GM18505 (cell line): ENCODE results near the gene PPM1H.
A peak's percentile ranks its signal among the peaks of the same experiment; 100 is the strongest.

Source experiments
- ATAC-seq: cut with Tn5 transposase; IDR thresholded peaks from one replicate; pipeline ENCODE4 v1.9.1; 2021; ENCODE audit not compliant: unreplicated experiment
- POLR2A ChIP-seq: IDR thresholded peaks from 4 replicates; pipeline ENCODE4 v1.6.1; 2011; ENCODE audit warnings: borderline replicate concordance; ENCODE audit not compliant: insufficient read depth, insufficient read length; ENCODE audit errors: extremely low read depth

PPM1H gene

GRCh38 chr12:62605981-62606380, 329.0 kb downstream of the PPM1H start:
- ATAC-seq: no peak

DNA sequence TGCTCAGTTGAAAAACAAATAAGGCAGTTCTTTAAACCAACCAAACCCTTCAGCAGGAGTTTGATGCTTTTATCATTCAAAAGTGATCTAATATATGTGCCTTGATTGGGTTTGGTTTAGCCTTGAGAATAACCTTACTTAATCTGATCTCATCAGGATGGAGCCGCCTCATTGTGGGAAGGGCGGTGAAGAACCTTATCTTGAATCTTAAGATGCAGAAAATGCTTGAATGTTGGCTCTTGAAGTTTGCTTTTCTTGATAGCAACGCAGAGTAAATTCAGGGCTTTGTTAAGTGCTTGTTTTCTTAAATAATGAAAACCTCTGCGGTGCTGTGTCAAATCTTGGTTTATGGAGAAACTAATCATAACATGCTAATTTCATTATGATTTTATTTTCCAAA, 330.1 kb downstream of the PPM1H start:
- no peak for TF ChIP-seq POLR2A
- no peak for ATAC-seq

More at GRCh38 chr12:62605981-62606380, 329.0 kb downstream of the PPM1H start:
- TF ChIP-seq POLR2A: no peak

DNA sequence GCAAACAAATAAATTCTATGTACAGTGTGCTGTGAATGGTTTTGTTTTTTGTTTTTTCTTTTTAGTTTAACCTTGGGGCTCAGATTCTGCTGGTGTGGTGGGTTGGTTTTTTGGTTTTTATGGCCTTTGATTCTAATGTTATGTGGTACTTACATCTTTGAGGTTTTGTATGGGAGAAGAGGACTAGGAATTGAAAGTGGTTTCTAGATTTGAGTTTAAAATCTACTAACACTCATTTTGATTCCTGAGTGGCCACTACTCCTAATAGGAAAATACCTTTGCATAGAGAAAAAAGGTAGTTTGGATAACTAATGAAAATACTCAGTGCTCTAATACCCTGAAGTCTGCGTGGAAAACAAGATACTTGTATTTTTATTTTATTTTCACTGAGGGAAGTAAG, 330.6 kb downstream of the PPM1H start:
- TF ChIP-seq POLR2A: no peak

DNA sequence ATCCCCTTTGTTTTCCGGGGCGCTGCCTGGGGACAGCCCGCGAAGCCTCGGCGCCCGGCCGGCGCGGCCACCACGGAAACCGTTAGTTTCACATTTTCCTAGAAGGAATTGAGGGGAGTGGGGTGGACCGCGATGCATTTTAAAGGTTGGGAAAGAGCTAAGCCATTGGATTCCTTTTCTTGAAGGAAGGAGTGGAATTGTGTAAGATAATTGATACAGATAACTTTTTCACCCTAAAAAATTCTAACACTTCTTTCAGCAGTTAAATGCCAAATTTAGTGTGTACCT, 331.2 kb downstream of the PPM1H start:
- TF ChIP-seq POLR2A: no peak
- ATAC-seq: no peak

More for the DNA sequence above, 330.6 kb downstream of the PPM1H start:
- ATAC-seq: no peak

- peak; percentile 56 for TF ChIP-seq POLR2A
Measured at GRCh38 chr12:62603061-62603810, 331.7 kb downstream of the PPM1H start.

GRCh38 chr12:62602255-62603060, 332.5 kb downstream of the PPM1H start:
- peak; percentile 74 for ATAC-seq

More at GRCh38 chr12:62603061-62603810, 331.7 kb downstream of the PPM1H start:
- peak; percentile 69 for ATAC-seq

DNA sequence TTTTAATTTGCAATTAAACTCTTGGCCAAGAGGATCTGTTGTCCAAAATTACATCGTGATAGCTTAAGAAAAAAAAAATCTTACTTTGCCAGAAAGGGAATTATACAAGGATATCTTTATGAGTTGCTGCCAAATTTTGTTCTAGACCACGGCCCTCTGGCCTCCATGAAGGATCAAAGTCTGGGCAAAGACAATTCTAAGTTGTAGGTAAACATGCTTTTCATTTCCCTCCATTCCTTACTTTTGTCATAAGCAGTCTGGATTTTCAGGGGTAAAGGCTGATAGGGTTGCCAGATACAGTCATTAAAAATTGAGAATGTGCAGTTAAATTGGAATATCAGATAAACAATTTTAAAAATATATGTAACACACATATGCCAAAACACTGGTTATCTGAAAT, 333.2 kb downstream of the PPM1H start:
- ATAC-seq: no peak
- TF ChIP-seq POLR2A: no peak

More at GRCh38 chr12:62602255-62603060, 332.5 kb downstream of the PPM1H start:
- peak; percentile 96 for TF ChIP-seq POLR2A

DNA sequence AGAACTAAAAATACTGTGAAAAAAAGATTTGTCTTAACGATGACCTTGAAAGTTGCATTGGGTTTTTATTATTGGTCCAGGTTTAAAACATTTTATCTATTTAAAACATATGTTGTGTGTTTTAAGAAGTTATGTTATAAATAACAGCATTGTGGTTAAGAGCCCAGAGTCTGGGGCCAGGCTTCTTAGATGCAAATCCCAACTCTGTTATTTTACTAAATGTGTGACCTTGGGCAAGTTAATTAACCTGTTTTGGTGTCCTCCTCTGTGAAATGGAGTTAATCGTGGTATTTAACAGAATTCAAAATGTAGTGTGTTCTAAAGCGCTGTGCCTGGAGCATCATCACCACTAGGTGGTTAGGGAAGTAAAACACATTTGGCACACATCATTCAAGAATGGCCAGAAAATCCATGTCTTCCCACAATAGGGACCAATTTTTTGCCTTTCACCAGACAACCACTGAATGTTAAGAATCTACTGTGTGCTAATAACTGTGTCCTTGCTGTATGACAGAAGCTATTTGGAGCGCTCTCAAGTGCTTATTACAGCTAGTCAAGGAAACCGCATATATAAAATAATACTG, 335.0 kb downstream of the PPM1H start:
- no peak for TF ChIP-seq POLR2A
- no peak for ATAC-seq

- no peak for ATAC-seq
- no peak for TF ChIP-seq POLR2A
Measured at GRCh38 chr12:62598846-62599245, 336.1 kb downstream of the PPM1H start.

DNA sequence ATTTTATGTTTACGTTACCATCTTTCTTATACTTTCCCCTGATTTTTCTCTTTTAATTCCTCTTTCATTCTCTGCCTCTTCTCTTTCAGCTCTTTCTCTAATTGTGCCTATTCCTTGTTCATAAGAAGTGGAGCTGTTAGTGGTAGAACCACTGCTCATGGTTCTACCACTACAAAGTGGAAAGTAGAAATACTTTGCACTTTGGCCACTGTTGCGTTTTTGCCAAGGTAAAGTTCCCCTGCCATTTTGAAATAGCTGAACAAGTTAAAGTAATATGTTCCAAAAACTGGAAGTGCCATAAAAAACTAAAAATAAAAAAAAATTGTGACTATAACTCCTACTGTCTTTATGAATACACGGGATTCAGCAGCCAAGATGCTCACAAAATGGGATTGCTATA, 337.7 kb downstream of the PPM1H start:
- ATAC-seq: no peak
- no peak for TF ChIP-seq POLR2A
